Measurements from ENCODE around the gene UCMA. TPM values are rescaled to one million over a fixed set of nuclear protein-coding genes. Genes with fewer than 3 reads are reported as not detected.

UCMA gene
- total RNA-seq, 1 experiment from 2014 or later = not detected

DNA sequence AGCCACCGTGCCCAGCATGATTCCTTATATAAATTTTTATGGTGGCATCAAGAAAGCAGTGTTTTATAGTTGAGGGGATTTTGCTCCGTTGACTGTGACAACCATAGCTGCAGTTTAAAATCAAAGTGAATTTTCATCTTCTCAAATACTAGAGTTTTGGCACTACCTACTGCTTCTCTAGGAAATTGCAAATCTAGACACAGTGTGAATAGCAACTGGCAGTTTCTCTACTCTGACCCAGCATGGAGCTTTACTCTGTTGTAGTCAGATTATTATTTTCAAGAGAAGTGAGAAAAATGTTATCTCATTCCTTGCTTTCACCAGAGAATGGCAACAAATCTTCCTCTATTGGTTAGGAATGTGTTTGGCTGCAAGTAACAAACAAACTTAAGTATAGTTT, 49.9 kb downstream of the UCMA start:
- no peak overlapping the region for H3K4me3 Mint-ChIP-seq (ENCODE audit: unreplicated experiment)
- H3K27me3 Mint-ChIP-seq (ENCODE audit: insufficient read depth, unreplicated experiment) = no peaks in the 10 kb centered on the region
- intact Hi-C loops (cut with micrococcal nuclease) = no loop called here
- POLR2A ChIA-PET = no interaction called here
- CTCF ChIA-PET = no interaction called here
- TF ChIP-seq CTCF (IDR thresholded peaks at IDR 0.05; ENCODE audit: unreplicated experiment) = no peak
- H3K4me1 Mint-ChIP-seq (ENCODE audit: insufficient read depth, unreplicated experiment) = no peaks in the 10 kb centered on the region
- no peak overlapping the region for H3K27ac Mint-ChIP-seq (ENCODE audit: low read depth, unreplicated experiment)
- peaks cover 7% of the 10 kb centered on the region for H3K36me3 Mint-ChIP-seq (ENCODE audit: insufficient read depth, unreplicated experiment)
- DNase-seq (ENCODE audit: unreplicated experiment) = no peak
- no TSS peak for BruUV-seq (replicated peaks)
- H3K9me3 Mint-ChIP-seq (ENCODE audit: unreplicated experiment) = no peaks in the 10 kb centered on the region

DNA sequence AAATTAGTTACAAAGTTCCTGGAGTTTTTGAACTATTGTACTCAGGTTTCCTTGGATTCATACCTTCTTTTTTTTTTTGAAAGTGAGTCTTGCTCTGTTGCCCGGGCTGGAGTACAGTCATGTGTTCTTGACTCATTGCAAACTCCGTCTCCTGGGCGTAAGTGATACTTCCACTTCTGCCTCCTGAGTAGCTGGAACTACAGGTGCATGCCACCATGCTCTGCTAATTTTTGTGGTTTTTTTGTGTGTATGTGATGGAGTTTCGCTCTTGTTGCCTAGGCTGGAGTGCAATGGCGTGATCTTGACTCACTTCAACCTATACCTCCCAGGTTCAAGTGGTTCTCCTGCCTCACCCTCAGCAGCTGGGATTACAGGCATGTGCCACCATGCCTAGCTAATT, 50.5 kb downstream of the UCMA start:
- intact Hi-C loops (cut with micrococcal nuclease) = no loop called here
- CTCF ChIA-PET = no interaction called here
- TF ChIP-seq CTCF (IDR thresholded peaks at IDR 0.05; ENCODE audit: unreplicated experiment) = no peak
- no peaks in the 10 kb centered on the region for H3K27me3 Mint-ChIP-seq (ENCODE audit: insufficient read depth, unreplicated experiment)
- no peak overlapping the region for H3K27ac Mint-ChIP-seq (ENCODE audit: low read depth, unreplicated experiment)
- no peaks in the 10 kb centered on the region for H3K4me1 Mint-ChIP-seq (ENCODE audit: insufficient read depth, unreplicated experiment)
- DNase-seq (ENCODE audit: unreplicated experiment) = no peak
- peaks cover 7% of the 10 kb centered on the region for H3K36me3 Mint-ChIP-seq (ENCODE audit: insufficient read depth, unreplicated experiment)
- no peak overlapping the region for H3K4me3 Mint-ChIP-seq (ENCODE audit: unreplicated experiment)
- BruUV-seq (replicated peaks) = no TSS peak
- POLR2A ChIA-PET = no interaction called here
- H3K9me3 Mint-ChIP-seq (ENCODE audit: unreplicated experiment) = no peaks in the 10 kb centered on the region

GRCh38 chr10:13182424-13182823, 51.8 kb downstream of the UCMA start:
- CTCF ChIA-PET = interaction anchor here (0.6 kb wide), 1 partner anchor 26 kb away, joined by 3 read pairs; no protein-coding TSS in a partner anchor

GRCh38 chr10:13180788-13181187, 53.4 kb downstream of the UCMA start:
- DNase-seq (ENCODE audit: unreplicated experiment) = no peak
- CTCF ChIA-PET = interaction anchor here (1.1 to 1.3 kb wide), 2 partner anchors 19 to 24 kb away, joined by 3 read pairs; partner anchors contain the start of gene MCM10
- POLR2A ChIA-PET = no interaction called here
- Mint-ChIP-seq H3K27ac (ENCODE audit: low read depth, unreplicated experiment) (peak overlapping the region; percentile 6), H3K4me1 (ENCODE audit: insufficient read depth, unreplicated experiment) (no peaks in the 10 kb centered on the region), H3K9me3 (ENCODE audit: unreplicated experiment) (no peaks in the 10 kb centered on the region), H3K27me3 (ENCODE audit: insufficient read depth, unreplicated experiment) (no peaks in the 10 kb centered on the region), H3K4me3 (ENCODE audit: unreplicated experiment) (no peak overlapping the region), H3K36me3 (ENCODE audit: insufficient read depth, unreplicated experiment) (peaks cover 7% of the 10 kb centered on the region)
- no TSS peak for BruUV-seq (replicated peaks)
- TF ChIP-seq CTCF (IDR thresholded peaks at IDR 0.05; ENCODE audit: unreplicated experiment) = no peak
- intact Hi-C loops (cut with micrococcal nuclease) = no loop called here

More at GRCh38 chr10:13182424-13182823, 51.8 kb downstream of the UCMA start:
- H3K4me1 Mint-ChIP-seq (ENCODE audit: insufficient read depth, unreplicated experiment) = no peaks in the 10 kb centered on the region
- POLR2A ChIA-PET = no interaction called here
- no peak for DNase-seq (ENCODE audit: unreplicated experiment)
- H3K27ac Mint-ChIP-seq (ENCODE audit: low read depth, unreplicated experiment) = no peak overlapping the region
- peaks cover 7% of the 10 kb centered on the region for H3K36me3 Mint-ChIP-seq (ENCODE audit: insufficient read depth, unreplicated experiment)
- no TSS peak for BruUV-seq (replicated peaks)
- no peak for TF ChIP-seq CTCF (IDR thresholded peaks at IDR 0.05; ENCODE audit: unreplicated experiment)
- H3K27me3 Mint-ChIP-seq (ENCODE audit: insufficient read depth, unreplicated experiment) = no peaks in the 10 kb centered on the region
- intact Hi-C loops (cut with micrococcal nuclease) = no loop called here
- H3K4me3 Mint-ChIP-seq (ENCODE audit: unreplicated experiment) = no peak overlapping the region
- H3K9me3 Mint-ChIP-seq (ENCODE audit: unreplicated experiment) = no peaks in the 10 kb centered on the region

Measured in MCF 10A (cell line).